Skeletal muscle cell (primary cell): ENCODE results near the gene FOXA1.
"Not testable (repeated sequence)": the region's sequence is repeated elsewhere in the genome, so short reads cannot be mapped to it uniquely, and the experiment has no call there.

Source experiments
- DNase-seq: peaks from one replicate; pipeline ENCODE4 v3.0.0-alpha.2; 2010; ENCODE audit warnings: low read depth
- H3K4me3 ChIP-seq: 2 replicates; pipeline ENCODE4 v1.5.1; 2011; ENCODE audit warnings: low read depth, mild to moderate bottlenecking, control low read depth, low read length, moderate library complexity

Gene FOXA1

DNA sequence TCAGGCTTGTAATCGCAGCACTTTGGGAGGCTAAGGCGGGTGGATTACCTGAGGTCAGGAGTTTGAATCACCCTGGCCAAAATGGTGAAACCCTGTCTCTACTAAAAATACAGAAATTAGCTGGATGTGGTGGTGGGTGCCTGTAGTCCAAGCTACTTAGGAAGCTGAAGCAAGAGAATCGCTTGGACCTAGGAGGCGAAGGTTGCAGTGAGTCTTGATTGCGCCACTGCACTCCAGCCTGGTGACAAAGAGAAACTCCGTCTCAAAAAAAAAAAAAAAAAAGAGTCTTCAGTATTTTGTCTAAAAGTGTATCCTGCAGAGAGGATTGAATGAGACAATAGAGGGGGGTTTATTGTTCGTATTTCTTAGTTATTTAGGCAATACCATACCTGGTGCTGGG is 25.3 kb downstream of the FOXA1 start:
- no peak overlapping the region for H3K4me3 ChIP-seq
- no peak for DNase-seq

DNA sequence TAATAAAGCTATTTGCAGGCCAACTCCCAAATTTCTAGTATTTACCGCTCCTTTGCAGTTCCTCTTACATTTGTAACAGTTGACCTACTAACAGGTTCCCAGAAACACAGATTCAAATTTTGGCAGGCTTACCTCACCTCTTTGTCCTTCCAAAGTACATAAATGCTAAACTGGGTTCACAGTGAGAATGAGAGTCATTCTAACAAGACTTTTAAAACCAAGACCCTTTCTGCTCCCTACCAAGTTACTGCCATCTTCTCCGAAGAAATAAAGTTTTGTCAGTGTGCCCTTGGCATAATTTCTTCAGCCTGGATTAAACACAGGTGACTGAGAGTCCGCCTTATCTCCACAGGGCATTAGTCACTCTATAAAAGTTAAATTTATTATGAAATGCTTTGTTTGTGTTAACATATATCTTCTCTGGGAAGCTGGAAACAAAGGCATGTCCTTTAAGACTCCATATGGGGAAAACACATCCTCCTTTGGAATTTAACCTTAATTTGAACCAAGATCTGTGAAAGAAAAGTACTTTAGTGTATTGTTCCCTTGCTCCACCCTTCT is 28.2 kb downstream of the FOXA1 start:
- DNase-seq: no peak

DNA sequence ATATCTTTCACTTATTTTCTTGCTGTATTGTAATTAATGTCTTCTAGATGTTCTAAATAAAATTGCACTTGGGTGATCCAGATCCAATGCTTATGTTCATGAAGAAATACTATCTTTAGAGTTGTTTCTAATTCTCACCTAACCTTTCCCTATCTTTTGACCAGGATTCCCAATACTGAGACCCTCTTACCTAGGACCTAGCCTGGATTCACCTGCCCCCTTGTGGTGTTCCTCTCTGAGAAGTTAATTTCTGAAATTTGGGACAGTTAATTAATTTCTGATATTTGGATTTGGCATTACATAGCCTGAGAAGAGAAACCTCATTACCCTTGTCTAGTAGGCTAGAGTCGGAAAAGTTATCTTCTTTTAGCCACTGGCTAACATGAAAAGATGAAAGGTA is 29.5 kb downstream of the FOXA1 start:
- no peak for DNase-seq

More for the DNA sequence above, 28.2 kb downstream of the FOXA1 start:
- H3K4me3 ChIP-seq: no peak overlapping the region

DNA sequence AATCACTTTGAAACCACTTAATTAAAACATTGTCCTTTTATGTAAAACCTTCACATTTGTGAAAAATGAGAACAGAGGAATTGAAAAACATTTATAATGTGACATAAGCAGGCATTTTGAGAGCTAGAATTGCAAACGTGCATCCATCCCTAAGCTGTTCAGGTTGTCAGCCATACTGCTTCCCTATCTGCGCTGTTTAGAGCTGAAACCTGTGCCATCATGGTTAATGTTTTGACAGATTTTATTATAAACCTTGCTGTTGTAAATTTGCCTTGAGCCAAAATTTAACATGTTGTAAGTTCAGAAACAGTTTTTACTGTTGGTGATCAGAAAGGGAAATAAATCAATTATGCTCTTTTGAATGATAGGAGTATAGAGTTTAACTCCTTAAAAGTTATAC is 31.9 kb downstream of the FOXA1 start:
- DNase-seq: no peak
- H3K4me3 ChIP-seq: no peak overlapping the region

More for the DNA sequence above, 29.5 kb downstream of the FOXA1 start:
- H3K4me3 ChIP-seq: no peak overlapping the region

DNA sequence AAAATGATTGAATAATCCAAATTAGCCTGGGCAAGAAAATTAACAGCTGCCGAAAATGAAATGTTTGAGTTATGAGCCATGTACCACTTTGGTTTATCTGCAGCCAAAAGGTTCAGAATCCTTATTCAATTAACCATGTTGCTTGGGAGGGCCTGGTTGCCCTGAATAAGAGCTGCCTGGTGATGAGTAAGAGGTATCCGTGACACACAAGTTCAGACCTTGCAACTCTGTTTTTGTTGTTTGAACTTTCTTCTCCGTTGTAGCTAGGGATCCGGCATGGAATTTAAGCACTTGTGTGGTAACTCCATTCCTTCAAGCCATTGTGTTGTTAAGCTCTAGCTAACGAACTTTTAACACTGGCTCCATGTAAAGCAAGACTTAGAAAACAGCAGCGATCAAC is 35.7 kb downstream of the FOXA1 start:
- H3K4me3 ChIP-seq: no peak overlapping the region
- DNase-seq: no peak

DNA sequence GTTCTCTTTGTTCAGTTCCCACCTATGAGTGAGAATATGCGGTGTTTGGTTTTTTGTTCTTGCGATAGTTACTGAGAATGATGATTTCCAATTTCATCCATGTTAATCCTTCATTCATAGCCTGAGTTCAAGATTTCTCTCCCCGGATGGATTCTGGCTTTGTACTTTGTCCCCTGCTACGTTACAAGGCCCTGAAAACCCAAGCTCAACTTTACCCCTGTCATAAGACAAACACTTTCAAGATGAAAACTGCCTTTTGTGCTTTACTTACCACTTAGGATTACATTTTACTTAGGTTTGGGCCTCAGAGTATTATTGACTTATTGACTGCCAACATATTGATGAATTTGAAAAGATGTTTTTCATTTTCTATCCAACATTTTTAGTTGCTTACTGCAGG is 36.3 kb downstream of the FOXA1 start:
- no peak overlapping the region for H3K4me3 ChIP-seq
- DNase-seq: no peak

DNA sequence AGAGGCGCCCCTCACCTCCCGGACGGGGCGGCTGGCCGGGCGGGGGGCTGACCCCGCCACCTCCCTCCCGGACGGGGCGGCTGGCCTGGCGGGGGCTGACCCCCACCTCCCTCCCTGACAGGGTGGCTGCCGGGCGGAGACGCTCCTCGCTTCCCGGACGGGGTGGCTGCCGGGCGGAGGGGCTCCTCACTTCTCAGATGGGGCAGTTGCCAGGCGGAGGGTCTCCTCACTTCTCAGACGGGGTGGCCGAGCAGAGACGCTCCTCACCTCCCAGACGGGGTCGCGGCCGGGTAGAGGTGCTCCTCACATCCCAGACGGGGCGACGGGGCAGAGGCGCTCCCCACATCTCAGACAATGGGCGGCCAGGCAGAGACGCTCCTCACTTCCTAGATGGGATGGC is 39.5 kb downstream of the FOXA1 start:
- not testable (repeated sequence) for H3K4me3 ChIP-seq, DNase-seq

DNA sequence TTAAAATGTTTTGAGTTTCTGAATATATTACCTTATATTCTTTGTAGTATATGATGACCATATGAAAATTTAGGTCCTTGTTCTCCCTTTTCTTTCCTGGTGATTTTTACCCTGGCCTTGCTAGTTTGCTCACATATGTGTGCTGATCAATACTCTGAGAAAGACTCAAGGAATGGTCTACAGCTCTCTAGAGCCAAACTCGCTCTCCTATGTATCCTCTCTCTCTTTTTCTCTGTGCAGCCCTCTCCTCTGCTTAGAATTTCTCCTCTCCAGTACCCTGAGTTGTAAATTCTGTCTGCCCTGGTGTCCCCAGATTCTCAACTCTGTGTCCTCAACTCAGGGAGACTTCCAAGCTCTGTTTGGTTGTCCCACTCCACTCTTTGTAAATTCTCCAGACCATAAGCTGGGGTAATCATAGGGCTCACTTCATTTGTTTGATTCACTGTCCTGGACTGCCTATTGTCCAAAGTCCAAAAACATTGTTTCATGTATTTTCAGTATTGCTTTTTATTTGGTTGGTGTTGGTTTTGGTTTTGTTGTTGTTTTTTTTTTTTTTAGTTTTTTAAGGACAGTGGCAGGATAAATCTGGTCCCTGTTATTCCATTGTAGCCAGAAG is 41.0 kb downstream of the FOXA1 start:
- no peak for DNase-seq
- no peak overlapping the region for H3K4me3 ChIP-seq

DNA sequence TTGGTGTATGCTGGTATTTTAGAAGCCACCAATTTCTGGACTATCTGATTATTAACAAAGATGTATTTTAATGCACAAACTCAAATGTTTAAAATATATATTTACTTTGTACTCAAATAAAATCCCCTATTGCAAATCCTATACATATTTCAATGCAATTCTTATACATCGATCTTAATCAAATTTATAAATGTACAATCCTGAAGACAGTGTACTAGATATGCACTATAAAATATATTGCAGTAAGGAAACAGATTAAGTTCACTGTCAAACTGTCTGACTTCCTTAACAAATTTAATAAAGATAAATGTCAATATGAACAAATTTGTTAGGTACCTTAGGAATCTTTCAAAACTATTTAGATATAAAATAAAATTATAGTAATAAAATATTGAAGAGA is 43.9 kb downstream of the FOXA1 start:
- DNase-seq: no peak
- no peak overlapping the region for H3K4me3 ChIP-seq

DNA sequence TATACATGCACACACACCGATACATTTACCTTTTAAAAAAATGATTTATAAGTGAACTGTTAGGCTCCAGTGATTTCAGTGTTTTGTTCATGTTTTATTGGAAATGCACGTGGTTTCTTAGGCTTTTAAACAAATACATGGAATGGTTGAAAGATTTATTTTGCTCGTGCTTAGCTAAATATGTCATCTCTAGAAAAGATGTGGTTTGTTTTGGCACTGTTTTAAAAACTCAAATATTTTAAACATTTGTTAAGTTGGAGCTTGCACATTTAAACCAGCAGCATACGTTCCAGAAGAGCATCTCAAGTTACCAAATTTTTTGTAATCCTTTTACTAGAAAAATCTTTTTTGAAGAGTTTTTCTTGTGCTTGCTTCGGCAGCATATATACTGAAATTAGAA is 44.5 kb downstream of the FOXA1 start:
- no peak overlapping the region for H3K4me3 ChIP-seq
- DNase-seq: peak; percentile 14

DNA sequence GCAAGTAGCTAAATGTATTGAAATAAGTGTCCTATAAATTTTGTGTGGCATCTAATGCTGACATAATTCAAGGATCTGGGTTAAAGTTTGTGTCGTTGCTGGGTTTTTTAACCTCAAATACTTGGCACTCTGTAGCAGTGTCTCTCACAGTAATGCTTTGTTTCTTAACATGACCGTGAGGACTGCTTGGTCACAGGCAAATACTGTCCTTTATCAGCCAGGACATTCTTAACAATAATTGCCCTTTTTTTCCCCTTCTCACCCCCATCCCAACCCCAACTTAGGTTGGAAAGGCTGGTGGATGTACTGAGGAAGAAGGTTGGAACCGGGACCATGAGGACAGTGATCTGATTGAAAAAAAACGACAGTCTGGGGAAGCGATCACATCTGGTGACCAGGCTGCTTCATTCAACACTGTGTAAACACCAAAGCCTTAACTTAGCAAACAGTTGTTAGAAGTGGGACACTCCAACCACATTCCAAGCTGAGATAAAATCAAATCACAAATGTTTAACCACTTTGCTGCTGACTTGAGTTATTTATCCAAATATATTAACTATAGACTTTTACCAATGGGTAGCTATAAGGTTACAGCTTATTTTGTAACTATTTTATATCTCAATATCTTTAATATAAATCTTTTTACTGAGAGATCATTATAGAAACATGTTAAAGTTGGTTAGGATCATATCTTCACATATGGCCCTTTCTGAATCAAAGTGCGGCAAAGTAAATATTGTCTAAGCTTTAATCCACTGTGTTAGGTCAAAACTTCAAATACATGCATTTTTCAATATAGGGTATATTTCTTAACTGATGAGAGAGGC is 48.2 kb downstream of the FOXA1 start:
- H3K4me3 ChIP-seq: no peak overlapping the region
- peak; percentile 4 for DNase-seq

DNA sequence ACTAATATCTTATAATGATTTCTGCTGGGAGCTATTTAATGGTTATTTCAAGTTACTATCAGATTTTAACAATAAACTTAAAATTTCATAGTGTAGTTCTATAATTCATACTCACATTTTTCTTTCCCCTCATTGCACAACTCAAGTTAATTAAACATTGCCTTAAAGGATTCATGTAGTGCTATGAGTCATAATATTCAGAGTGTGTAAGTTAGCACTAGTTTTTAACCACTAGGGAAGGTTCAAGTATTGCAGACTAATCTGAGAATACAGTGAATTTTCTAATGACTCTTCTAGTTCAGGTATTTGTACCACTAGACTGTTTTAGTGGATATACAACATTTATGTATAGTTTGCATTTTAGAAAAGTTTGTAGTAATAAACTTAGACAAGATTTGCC is 49.9 kb downstream of the FOXA1 start:
- no peak for DNase-seq

DNA sequence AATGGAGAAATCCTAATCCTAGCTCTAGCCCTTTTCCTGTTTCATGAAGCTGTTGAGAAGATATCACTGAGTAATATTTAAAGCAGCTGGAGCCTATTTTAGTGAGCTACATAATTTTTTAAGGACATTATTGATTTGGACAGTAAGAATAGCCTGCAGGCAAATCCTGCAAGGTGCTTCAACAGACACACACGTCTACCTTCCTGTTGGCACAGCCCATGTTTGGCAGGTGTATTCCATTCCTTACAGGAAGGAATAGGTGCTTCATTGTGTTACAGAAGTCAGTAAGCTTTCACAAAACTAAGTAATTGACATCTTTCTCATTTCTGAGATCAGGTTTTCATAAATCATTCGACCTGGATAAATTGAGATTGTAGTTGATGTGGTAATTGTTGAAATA is 50.6 kb downstream of the FOXA1 start:
- no peak for DNase-seq
- H3K4me3 ChIP-seq: no peak overlapping the region

More for the DNA sequence above, 49.9 kb downstream of the FOXA1 start:
- no peak overlapping the region for H3K4me3 ChIP-seq

DNA sequence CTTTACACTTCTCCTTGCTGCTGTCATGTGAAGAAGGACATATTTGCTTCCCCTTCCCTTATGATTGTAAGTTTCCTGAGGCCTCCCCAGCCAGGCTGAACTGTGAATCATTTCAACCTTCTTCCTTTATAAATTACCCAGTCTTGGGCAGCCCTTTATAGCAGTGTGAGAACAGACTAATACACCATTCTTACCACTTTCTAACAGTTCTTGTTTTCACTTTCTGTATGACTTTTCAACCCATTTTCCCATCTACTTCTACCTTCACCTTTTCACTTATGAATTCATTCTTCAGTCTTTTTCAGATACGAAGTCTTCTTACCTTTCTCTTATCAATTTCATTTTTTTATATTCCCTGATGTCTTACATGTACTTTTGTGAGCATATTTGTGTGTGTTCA is 55.1 kb downstream of the FOXA1 start:
- no peak overlapping the region for H3K4me3 ChIP-seq

More for the DNA sequence above, 55.1 kb downstream of the FOXA1 start:
- DNase-seq: no peak
